ENCODE data around the gene APPL2. TPM values are rescaled to one million over a fixed set of nuclear protein-coding genes. Genes with fewer than 3 reads are reported as not detected.
A peak's percentile ranks its signal among the peaks of the same experiment; 100 is the strongest.

Gene APPL2
- polyA plus RNA-seq, 1 experiment = 59.4 TPM

DNA sequence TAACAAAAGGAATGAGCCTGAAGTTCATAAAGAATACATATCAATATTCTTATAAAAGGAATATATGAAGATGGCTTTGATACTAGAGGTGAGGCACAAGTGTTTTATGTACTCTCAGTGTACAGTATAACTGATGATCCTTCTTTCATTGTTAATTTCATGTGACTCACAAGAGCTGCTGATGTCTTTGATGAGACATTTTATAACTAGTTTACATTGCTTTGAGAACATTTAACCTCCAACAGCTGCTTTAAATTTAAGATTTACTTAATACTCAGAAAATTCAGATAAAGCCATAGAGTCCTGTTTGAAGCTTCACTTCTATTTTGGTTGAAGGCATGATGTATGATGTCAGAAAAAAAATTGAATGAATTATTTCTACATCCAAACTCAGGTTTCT, 68.6 kb downstream of the APPL2 start:
- Histone ChIP-seq H3K36me3 (ENCODE audit: control insufficient read depth, insufficient read depth, low read length) (no peaks in the 10 kb centered on the region; the same call in 1 of the 2 replicates), H3K27me3 (ENCODE audit: control insufficient read depth, insufficient read depth, low read length) (no peaks in the 10 kb centered on the region), H3K4me3 (ENCODE audit: low read depth, low read length) (no peak overlapping the region)
- DNase-seq (ENCODE audit: low read depth) = peak; percentile 6
- ChIA-PET POLR2A (no interaction called here), CTCF (no interaction called here)
- TF ChIP-seq, protein P1, sequence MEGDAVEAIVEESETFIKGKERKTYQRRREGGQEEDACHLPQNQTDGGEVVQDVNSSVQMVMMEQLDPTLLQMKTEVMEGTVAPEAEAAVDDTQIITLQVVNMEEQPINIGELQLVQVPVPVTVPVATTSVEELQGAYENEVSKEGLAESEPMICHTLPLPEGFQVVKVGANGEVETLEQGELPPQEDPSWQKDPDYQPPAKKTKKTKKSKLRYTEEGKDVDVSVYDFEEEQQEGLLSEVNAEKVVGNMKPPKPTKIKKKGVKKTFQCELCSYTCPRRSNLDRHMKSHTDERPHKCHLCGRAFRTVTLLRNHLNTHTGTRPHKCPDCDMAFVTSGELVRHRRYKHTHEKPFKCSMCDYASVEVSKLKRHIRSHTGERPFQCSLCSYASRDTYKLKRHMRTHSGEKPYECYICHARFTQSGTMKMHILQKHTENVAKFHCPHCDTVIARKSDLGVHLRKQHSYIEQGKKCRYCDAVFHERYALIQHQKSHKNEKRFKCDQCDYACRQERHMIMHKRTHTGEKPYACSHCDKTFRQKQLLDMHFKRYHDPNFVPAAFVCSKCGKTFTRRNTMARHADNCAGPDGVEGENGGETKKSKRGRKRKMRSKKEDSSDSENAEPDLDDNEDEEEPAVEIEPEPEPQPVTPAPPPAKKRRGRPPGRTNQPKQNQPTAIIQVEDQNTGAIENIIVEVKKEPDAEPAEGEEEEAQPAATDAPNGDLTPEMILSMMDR (IDR thresholded peaks at IDR 0.05; ENCODE audit: insufficient read depth, low read depth, low read length) = no peak

DNA sequence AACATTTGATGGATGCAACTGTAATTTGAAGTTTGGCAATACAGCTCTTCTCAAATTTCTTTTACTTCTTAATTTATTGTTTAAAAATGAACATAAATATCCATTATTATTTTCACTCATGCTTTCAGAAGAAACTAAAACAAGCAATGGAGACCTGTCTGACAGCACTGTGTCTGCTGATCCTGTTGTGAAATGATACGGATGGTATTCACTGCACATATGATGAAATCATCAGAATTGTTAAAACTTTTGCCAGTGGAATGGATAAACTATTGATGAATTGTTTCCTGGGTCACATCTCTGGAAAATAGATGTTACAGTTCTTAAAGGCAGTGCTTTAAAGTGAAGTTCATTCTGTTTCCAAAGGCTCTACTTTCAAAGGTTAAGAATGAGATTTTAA, 69.2 kb downstream of the APPL2 start:
- no peaks in the 10 kb centered on the region for H3K27me3 ChIP-seq (ENCODE audit: control insufficient read depth, insufficient read depth, low read length)
- DNase-seq (ENCODE audit: low read depth) = no peak
- CTCF ChIA-PET = interaction anchor here (1.4 kb wide), 1 partner anchor 37 kb away, joined by 3 read pairs; no protein-coding TSS in a partner anchor
- no peak overlapping the region for H3K4me3 ChIP-seq (ENCODE audit: low read depth, low read length)
- POLR2A ChIA-PET = no interaction called here
- TF ChIP-seq, protein P1 (IDR thresholded peaks at IDR 0.05; ENCODE audit: insufficient read depth, low read depth, low read length) = no peak
- H3K36me3 ChIP-seq (ENCODE audit: control insufficient read depth, insufficient read depth, low read length) = no peaks in the 10 kb centered on the region; the same call in 1 of the 2 replicates

- POLR2A ChIA-PET = no interaction called here
- no peak for DNase-seq (ENCODE audit: low read depth)
- peaks cover 2% of the 10 kb centered on the region for H3K36me3 ChIP-seq (ENCODE audit: control insufficient read depth, insufficient read depth, low read length)
Measured at GRCh38 chr12:105164068-105164467, 71.9 kb downstream of the APPL2 start.

DNA sequence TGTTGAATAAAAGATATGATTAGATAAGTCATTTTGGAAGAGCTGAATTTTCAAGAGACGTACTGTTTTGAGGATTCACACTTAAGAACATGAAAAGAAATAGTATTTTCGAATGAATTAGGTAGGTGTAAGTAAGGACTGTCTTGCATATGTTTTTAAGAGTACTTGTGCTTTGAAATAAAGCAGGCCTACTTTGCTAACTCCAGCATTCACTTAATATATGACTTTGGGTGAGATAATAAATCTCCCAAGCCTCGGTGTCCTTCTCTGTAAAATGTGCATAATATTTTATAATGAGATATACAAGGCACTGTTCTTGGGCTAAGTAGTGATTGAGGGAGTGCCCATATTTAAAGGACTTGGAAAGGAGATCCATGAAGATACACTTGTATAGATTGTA, 73.8 kb downstream of the APPL2 start:
- ChIA-PET POLR2A (interaction anchor here (0.6 kb wide), 1 partner anchor 19 kb away, joined by 5 read pairs; no protein-coding TSS in a partner anchor), CTCF (interaction anchor here (1.3 kb wide), 1 partner anchor 10 kb away, joined by 3 read pairs; no protein-coding TSS in a partner anchor)
- Histone ChIP-seq H3K4me3 (ENCODE audit: low read depth, low read length) (no peak overlapping the region), H3K36me3 (ENCODE audit: control insufficient read depth, insufficient read depth, low read length) (peaks cover 2% of the 10 kb centered on the region), H3K27me3 (ENCODE audit: control insufficient read depth, insufficient read depth, low read length) (no peaks in the 10 kb centered on the region)
- no peak for DNase-seq (ENCODE audit: low read depth)
- TF ChIP-seq, protein P1 (IDR thresholded peaks at IDR 0.05; ENCODE audit: insufficient read depth, low read depth, low read length) = no peak

More at GRCh38 chr12:105164068-105164467, 71.9 kb downstream of the APPL2 start:
- CTCF ChIA-PET = no interaction called here
- TF ChIP-seq, protein P1 (IDR thresholded peaks at IDR 0.05; ENCODE audit: insufficient read depth, low read depth, low read length) = no peak
- Histone ChIP-seq H3K4me3 (ENCODE audit: low read depth, low read length) (no peak overlapping the region), H3K27me3 (ENCODE audit: control insufficient read depth, insufficient read depth, low read length) (no peaks in the 10 kb centered on the region)

DNA sequence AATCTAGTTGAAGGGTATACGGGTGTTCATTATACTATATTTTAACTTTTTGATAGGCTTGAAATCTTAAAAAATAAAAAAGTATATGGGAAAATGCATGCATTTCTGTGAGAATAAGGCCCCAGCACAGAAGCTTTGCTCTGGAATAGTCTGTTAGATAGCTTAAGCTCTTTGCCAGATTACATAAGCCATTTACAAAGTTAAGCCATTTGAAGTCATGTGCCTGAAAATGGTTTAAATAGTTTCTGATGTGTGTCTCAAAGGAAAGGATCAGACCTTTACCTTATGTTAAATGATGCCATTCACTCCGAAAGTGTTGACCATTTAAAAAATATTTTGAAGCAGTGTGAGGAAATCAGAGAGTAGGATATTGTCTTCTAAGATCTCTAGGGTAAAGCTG, 77.1 kb downstream of the APPL2 start:
- TF ChIP-seq, protein P1 (IDR thresholded peaks at IDR 0.05; ENCODE audit: insufficient read depth, low read depth, low read length) = no peak
- no peak for DNase-seq (ENCODE audit: low read depth)
- Histone ChIP-seq H3K27me3 (ENCODE audit: control insufficient read depth, insufficient read depth, low read length) (no peaks in the 10 kb centered on the region), H3K4me3 (ENCODE audit: low read depth, low read length) (no peak overlapping the region), H3K36me3 (ENCODE audit: control insufficient read depth, insufficient read depth, low read length) (peaks cover 6% of the 10 kb centered on the region)
- CTCF ChIA-PET = no interaction called here
- POLR2A ChIA-PET = no interaction called here
